Measurements from ENCODE around the gene CAB39L.

Gene CAB39L

GRCh38 chr13:49441312-49441711 is 2.6 kb downstream of the CAB39L start:
- no peak for DNase-seq

DNA sequence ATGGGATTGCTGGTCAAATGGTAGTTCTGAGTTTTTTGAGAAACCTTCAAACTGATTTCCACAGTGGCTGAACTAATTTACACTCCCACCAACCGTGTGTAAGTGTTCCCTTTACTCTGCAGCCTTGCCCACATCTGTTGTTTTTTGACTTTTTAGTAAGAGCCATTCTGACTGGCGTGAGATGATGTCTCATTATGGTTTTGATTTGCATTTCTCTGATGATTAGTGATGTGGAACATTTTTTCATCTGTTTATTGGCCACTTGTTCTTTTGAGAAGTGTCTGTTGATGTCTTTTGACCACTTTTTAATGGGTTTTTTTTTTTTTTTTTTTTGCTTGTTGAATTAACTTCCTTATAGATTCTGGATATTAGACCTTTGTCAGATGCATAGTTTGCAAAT is 4.3 kb downstream of the CAB39L start:
- DNase-seq = no peak

DNA sequence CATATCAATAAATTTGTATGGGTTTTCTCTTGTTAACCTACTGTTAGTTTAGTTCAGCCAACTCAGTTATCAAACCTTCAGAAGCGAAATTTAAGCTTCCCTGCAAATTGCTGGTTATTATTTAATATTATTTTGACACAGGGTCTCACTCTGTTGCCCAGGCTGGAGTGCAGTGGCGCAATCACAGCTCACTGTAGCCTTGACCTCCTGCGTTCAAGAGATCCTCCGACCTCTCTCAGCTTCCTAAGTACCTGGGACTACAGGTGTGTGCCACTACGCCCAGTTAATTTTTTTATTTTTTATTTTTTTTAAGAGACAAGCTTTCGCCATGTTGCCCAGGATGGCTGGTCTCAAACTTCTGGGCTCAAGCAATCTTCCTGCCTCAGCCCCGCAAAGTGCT is 6.2 kb downstream of the CAB39L start:
- no peak for DNase-seq

DNA sequence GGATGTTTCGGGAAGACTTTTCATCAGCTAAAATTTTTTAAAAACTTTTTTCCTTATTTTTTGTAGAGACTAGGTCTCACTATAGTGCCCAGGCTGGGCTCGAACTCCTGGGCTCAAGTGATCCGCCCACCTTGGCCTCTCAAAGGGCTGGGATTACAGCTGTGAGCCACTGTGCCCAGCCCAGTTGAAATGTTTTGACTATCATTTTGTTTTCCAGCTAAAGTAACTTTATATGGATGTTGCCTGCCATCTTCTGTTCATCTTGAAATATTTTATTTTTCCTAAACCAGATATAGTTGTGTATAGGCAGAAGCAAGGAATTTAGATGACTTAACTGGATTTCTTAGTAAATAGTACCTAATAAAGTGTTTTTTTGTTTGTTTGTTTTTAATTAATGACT is 7.0 kb downstream of the CAB39L start:
- DNase-seq = peak; percentile 84

DNA sequence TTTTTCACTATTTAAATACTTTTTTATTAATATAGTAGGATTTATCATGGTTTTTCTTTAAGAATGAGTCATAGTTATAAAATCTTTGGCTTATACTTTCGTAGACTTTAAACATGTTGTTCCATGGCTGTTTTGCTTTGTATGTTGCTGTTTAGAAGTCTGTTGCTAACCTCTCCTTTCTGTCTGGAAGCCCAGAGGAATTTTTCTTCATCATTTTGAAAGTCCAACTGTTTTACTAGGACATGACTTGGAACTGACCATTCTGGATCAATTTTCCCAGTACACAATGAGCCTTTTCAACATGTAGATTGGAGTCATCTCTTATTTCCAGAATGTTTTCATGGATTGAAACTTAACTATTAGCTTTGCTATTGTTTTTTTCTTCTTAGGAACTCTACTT is 7.9 kb downstream of the CAB39L start:
- no peak for DNase-seq

- no peak for DNase-seq
These were observed 14.7 kb downstream of the CAB39L start for GRCh38 chr13:49429121-49429520.

DNA sequence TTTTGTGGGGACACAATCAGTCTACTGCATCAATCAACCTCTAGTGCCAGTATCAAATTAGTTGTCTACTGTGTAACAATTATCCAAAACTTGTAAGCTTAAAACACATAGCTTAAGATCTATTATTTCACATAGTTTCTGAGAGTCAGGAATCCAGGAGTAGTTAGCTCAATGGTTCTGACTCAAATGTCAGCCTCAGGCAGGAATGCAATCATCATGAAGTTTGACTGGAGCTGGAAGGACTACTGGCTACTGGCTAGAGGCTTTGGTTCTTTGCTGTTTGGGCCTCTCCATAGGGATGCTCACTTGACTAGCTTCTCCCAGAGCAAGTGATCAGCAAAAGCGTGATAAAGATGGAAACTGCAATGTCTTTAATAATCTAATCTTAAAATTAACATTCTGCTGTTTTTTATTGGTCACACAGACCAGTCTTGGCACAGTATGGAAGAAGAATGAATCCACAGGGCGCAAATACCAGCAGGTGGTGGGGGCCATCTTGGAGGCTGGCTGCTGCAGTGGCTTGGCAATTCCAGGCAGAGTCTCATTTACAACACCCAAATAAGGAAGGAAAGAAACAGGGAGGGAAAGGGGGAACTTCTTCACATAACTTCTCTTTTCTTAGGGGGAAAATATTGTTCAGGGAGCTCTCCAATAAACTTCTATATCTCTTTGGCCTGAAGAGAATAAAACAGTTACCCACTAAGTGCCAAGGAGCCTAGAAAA is 15.7 kb downstream of the CAB39L start:
- DNase-seq = peak; percentile 44

DNA sequence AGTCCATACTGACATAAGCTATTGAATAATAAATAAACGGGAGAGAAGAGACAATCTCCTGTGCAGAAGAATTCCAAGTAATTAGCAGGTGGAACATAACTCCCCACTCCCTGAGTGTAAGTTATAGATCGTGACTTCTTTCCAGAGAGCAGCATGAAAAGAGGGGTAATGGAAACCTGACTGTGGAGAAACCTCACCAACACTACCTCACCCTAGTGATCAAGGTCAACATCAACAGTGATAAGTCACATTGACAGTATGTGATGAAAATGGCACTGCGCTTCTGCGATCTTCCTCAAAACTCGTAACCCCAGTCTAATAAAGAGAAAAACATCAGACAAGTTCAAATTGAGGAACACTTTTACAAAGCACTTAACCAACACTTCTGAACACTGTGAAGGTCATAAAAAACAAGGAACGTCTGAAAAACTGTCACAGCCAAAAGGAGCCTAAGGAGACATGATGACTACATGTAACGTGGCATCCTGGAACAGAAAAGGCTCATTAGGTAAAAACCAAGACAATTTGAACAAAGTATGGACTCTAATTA is 19.8 kb downstream of the CAB39L start:
- DNase-seq = no peak

DNA sequence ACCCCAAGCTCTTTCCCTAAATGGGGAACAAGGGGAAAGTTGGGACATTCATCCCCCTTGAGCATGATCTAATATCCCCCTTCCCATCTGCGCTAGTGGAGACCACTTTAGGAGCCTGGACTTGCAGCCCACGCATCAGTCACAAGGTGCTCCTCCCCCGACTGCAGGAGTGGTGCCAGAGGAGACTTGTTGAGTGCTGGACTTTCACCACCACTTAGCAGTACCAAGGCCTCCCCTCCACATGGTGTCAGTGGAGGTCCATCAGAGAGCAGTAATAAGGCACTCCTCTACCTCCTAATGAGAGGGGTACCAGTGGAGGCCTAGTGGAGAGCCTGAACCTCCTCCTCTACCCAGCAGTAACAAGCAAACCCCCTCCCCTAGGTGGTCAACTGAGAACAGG is 22.5 kb downstream of the CAB39L start:
- peak; percentile 79 for DNase-seq

DNA sequence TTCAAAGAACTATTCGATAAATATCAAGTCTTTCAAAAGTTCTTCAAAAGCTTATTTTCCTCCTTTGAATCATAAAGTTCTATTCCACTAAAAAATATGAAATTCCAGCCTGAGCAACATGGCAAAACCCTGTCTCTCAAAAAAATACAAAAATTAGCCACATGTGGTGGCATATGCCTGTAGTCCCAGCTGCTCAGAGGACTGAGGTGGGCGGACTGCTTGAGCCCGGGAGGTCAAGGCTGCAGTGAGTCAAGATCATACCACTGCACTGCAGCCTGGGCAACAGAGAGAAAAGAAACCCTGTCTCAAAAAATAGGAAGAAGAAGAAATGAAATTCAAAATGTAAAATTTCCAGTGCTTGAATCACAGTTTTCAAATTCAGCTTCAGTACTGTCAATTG is 24.6 kb downstream of the CAB39L start:
- no peak for DNase-seq

GRCh38 chr13:49418206-49418605 is 25.7 kb downstream of the CAB39L start:
- DNase-seq = peak; percentile 69

DNA sequence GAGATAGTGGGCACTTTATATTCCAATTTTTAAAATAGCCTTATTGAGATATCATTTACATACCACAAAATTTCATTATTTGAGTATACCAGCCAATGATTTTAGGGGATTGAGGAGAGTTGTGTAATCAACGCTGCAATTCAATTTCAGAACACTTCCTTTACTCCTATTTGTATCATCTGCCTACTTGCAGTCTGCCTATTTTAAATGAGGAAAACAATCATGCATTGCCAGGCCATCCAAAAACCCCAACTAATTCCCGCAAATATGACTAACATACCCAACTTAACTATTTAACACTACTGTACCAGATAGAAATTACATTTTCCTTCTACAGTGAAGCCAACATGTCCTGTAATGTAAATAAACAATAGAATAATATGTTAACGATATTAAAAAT is 26.7 kb downstream of the CAB39L start:
- DNase-seq = no peak

DNA sequence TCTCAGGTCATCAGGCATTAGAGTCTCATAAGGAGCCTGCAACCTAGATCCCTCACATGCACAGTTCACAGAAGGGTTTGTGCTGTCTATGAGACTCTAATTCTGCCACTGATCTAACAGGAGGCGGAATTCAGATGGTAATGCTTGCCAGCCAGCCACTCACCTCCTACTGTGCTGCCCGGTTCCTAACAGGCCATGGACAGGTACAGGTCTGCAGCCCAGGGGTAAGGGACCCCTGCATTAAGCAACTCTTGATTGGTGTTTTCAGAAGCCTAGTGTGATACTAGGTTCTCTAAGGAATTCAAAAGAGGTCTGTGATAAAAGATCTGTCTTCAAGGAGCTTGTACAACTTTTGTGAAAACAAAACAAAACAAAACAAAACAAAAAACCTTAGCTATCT is 31.1 kb downstream of the CAB39L start:
- DNase-seq = no peak

- no peak for DNase-seq
These were observed 32.5 kb downstream of the CAB39L start for GRCh38 chr13:49411353-49411752.

DNA sequence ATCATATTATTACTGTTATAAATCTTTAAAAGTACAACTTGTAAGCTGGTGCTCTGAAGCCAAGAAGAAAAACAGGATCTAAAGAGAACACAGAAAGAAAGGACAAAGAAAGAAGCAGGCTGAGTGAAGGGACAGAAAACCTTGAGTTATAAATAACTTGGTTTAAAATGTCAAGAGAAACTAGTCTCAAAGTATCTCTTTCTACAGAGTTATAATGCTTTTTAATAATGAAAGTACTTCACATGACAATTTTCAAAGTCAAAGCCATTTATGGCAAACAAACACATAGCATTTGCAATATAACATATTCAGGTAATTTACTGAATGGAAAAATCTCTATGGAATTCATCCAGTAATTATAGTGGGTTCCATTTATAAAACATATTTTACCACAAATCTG is 33.4 kb downstream of the CAB39L start:
- no peak for DNase-seq

- DNase-seq = no peak
These were observed 33.9 kb downstream of the CAB39L start for GRCh38 chr13:49410006-49410405.

- DNase-seq = no peak
These were observed 34.9 kb downstream of the CAB39L start for GRCh38 chr13:49409008-49409407.

DNA sequence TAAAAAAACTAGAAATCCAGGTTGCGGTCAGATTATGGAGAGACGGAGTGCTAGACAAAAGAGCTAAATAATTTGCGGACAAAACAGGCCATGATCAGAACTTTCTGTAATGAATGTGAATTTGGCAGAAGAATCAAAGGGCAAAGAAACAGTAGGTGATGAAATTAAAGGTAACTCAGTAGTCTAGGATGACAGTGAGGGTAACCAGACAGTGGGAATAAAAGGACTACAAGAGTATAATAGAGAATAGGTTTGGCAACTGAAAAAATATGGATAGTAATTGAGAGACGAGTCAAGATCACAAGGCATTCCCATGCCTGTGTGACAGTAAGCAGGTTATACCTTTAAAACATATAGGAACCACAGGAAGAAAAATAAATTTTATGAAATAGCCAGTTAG is 35.9 kb downstream of the CAB39L start:
- DNase-seq = no peak

- DNase-seq = no peak
These were observed 36.8 kb downstream of the CAB39L start for GRCh38 chr13:49407068-49407467.

- no peak for DNase-seq
These were observed 39.2 kb downstream of the CAB39L start for GRCh38 chr13:49404703-49405020.

- no peak for DNase-seq
These were observed 39.7 kb downstream of the CAB39L start for GRCh38 chr13:49403996-49404702.

DNA sequence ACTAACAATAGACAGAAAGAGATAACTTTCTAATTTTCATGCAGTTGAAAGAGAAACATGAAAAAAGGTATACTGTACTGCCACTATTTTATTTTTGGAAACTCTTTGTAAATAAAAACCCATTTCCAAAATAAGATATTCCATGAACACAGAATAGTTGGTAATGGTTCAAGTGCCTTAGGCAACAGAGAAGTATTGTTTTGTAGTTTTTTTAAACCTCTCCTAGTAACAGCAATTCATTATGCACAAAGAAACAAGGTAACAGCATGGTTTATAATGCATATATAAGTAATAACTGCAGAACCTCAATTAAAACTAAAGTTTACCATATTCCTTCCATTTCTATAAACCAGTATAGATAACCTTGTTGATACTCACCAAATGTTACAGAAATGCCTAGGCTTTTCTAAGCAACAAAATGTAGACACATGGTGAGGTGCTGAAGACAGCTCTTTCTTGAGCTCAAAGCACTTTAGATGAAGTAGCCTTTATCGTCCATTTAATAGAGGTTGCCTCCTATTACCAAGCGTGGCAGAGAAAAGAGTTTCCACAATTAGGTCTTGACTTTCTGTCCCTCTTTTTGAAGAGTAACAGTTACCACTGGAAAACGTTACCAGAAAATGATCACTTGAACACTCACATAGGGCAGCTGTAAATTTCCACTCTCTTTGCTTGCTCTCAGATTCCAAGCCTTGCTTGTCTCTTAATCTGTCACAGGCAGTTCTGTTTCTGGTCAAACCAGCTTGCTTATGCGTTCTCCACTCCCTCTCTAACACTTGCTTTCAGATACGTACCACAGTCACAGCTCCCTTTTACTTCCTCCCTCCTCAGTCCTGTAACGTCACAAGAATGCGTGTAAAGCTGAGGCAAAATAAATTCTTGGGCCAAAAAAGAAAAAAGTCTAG is 42.9 kb downstream of the CAB39L start:
- peak; percentile 91 for DNase-seq

DNA sequence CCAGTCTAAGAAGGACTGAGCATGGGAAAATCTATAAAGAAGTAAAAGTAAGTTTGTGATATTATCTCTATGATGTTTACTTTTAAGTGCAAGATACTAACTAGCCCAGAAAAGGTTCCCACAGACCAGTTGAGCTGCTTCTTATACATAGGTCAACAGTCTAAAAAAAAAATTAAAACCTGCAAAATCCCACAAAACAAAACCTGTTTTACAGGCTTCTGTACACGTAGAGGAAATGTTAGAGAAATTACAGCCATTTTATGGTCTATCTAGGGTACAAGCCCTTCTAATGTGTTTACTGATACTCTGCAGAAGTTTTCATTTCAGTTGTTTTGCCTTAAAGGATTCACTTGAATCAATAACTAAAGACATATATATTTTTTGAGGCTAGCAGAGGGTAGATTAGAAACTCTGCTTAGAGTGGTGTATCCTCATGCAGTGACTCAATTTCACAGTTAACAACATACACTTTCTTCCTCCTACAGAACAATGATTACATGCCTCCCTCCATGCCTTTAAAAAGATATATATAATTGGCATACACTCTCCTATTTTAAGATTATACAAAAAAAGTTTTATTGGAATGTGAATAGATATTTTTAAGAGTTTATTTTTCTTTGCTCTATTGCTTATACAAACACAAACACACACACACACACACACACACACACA is 43.9 kb downstream of the CAB39L start:
- peak; percentile 38 for DNase-seq
